Upper lobe of left lung (tissue), 6 donors: ENCODE results near the gene TIPARP. TPM values are rescaled to one million over a fixed set of nuclear protein-coding genes. Genes with fewer than 3 reads are reported as not detected.
A peak's percentile ranks its signal among the peaks of the same experiment; 100 is the strongest.
"Not testable (repeated sequence)": the region's sequence is repeated elsewhere in the genome, so short reads cannot be mapped to it uniquely, and the experiment has no call there.

Experiments used
- ATAC-seq, 2 donors: fragments of 200-7000 bp; cut with Tn5 transposase; one replicate each; pipeline ENCODE4 v1.9.1; 2022; ENCODE audit warnings: mild to moderate bottlenecking in 2 of 2, moderate library complexity in 2 of 2; ENCODE audit not compliant: low FRiP score in 2 of 2
- DNase-seq, 2 donors: peaks; one replicate each; pipeline ENCODE4 v3.0.0-alpha.2; 2019 to 2020
- H3K27ac ChIP-seq, 4 donors: fragments of 200-600 bp; sonication (generic); one replicate each; pipeline ENCODE4 v1.5.1; 2016 to 2019
- H3K27me3 ChIP-seq, 4 donors: fragments of 200-600 bp; sonication (generic); one replicate each; pipeline ENCODE4 v1.5.1; 2017 to 2019
- H3K36me3 ChIP-seq, 4 donors: fragments of 200-600 bp; sonication (generic); one replicate each; pipeline ENCODE4 v1.5.1; 2016 to 2019
- H3K4me1 ChIP-seq, 4 donors: fragments of 200-600 bp; sonication (generic); one replicate each; pipeline ENCODE4 v1.5.1; 2018 to 2019
- H3K4me3 ChIP-seq, 4 donors: fragments of 200-600 bp; sonication (generic); one replicate each; pipeline ENCODE4 v1.5.1; 2017 to 2019; ENCODE audit warnings: mild to moderate bottlenecking in 2 of 4, moderate library complexity in 1 of 4
- H3K9me3 ChIP-seq, 4 donors: fragments of 200-600 bp; sonication (generic); one replicate each; pipeline ENCODE4 v1.5.1; 2018 to 2019
- CTCF ChIP-seq, 6 experiments: fragments of 450-650 bp in 4 of 6; fragments of 200-600 bp in 2 of 6; sonication (generic) in 2 of 6; IDR thresholded peaks; one replicate each; pipeline ENCODE4 v1.5.1; 2016 to 2019; ENCODE audit warnings: antibody characterized with exemption in 6 of 6
- EP300 ChIP-seq, 4 donors: sonication (generic); formaldehyde crosslinking; IDR thresholded peaks; one replicate each; pipeline ENCODE4 v1.5.1; 2017; ENCODE audit warnings: antibody characterized with exemption in 4 of 4, control low read depth in 2 of 4
- POLR2A ChIP-seq, 4 donors: fragments of 450-650 bp; IDR thresholded peaks; one replicate each; pipeline ENCODE4 v1.5.1; 2016 to 2017; ENCODE audit warnings: antibody characterized with exemption in 4 of 4, mild to moderate bottlenecking in 2 of 4
- POLR2AphosphoS5 ChIP-seq, 2 donors: sonication (generic); formaldehyde crosslinking; IDR thresholded peaks; one replicate each; pipeline ENCODE4 v1.5.1; 2017; ENCODE audit warnings: antibody characterized with exemption in 2 of 2
- WGBS, 2 donors: methylation state at CpG; one replicate each; pipeline ENCODE4 v1.1.5; 2017 to 2018; 5-methylcytosine and 5-hydroxymethylcytosine counted together
- total RNA-seq, 6 donors: library from RNA; depleted of rRNA in 4 of 6; stranded (reverse); fragments of >200 nt in 4 of 6; gene quantifications; one replicate each; pipeline versions ENCODE4 v1.1.0 to v1.2.1, GENCODE V29; 2016 to 2021
- donor health status: DM: no; HTN: no; CAD: no; lungs with moderate emphysema.
- donor health status: DM: no; HTN: yes; CAD: no; lungs with severe emphysema.

TIPARP gene
- total RNA-seq, 6 donors from 2014 or later: 21.5 to 84.7 (median 50.6) TPM

- DNase-seq (no peak), ATAC-seq (no peak)
- no peak for TF ChIP-seq POLR2A (IDR thresholded peaks at IDR 0.05)
- no peak for TF ChIP-seq EP300 (IDR thresholded peaks at IDR 0.05)
- TF ChIP-seq POLR2AphosphoS5 (IDR thresholded peaks at IDR 0.05): no peak
- no peak for TF ChIP-seq CTCF (IDR thresholded peaks at IDR 0.05)
- Histone ChIP-seq H3K9me3 (no peaks in the 10 kb centered on the region), H3K4me1 (no peaks in the 10 kb centered on the region), H3K36me3 (no peaks in the 10 kb centered on the region), H3K27me3 (no peaks in the 10 kb centered on the region), H3K27ac (no peak overlapping the region), H3K4me3 (no peak overlapping the region)
- WGBS, 2 donors: 71 to 86% methylated on average over 3 to 4 of the region's 4 CpGs
Measured at GRCh38 chr3:156735471-156735870, 61.1 kb downstream of the TIPARP start.

GRCh38 chr3:156737049-156737448 lies 62.7 kb downstream of the TIPARP start:
- 88 to 92% methylated on average over 3 of the region's 3 CpGs for WGBS, 2 donors
- ATAC-seq, H3K9me3 ChIP-seq, DNase-seq, H3K27ac ChIP-seq, H3K36me3 ChIP-seq, H3K4me1 ChIP-seq, H3K27me3 ChIP-seq, H3K4me3 ChIP-seq: not testable (repeated sequence)

GRCh38 chr3:156738251-156738650 lies 63.9 kb downstream of the TIPARP start:
- H3K27ac ChIP-seq: no peak overlapping the region
- no peak for TF ChIP-seq POLR2A (IDR thresholded peaks at IDR 0.05)
- TF ChIP-seq EP300 (IDR thresholded peaks at IDR 0.05): no peak
- TF ChIP-seq POLR2AphosphoS5 (IDR thresholded peaks at IDR 0.05): no peak
- no peak for TF ChIP-seq CTCF (IDR thresholded peaks at IDR 0.05)

GRCh38 chr3:156739976-156740375 lies 65.6 kb downstream of the TIPARP start:
- ATAC-seq: no peak
- no peaks in the 10 kb centered on the region for H3K27me3 ChIP-seq
- H3K4me1 ChIP-seq: no peaks in the 10 kb centered on the region
- DNase-seq: no peak
- no peak overlapping the region for H3K4me3 ChIP-seq
- no peak for TF ChIP-seq POLR2A (IDR thresholded peaks at IDR 0.05)
- no peak for TF ChIP-seq POLR2AphosphoS5 (IDR thresholded peaks at IDR 0.05)
- no peak for TF ChIP-seq CTCF (IDR thresholded peaks at IDR 0.05)
- TF ChIP-seq EP300 (IDR thresholded peaks at IDR 0.05): no peak
- H3K36me3 ChIP-seq: no peaks in the 10 kb centered on the region
- no peaks in the 10 kb centered on the region for H3K9me3 ChIP-seq
- H3K27ac ChIP-seq: no peak overlapping the region
- 94 to 100% methylated on average over 1 to 2 of the region's 2 CpGs for WGBS, 2 donors

More at GRCh38 chr3:156738251-156738650, 63.9 kb downstream of the TIPARP start:
- Histone ChIP-seq H3K27me3 (no peaks in the 10 kb centered on the region), H3K36me3 (no peaks in the 10 kb centered on the region), H3K4me3 (no peak overlapping the region), H3K4me1 (no peaks in the 10 kb centered on the region), H3K9me3 (no peaks in the 10 kb centered on the region)
- ATAC-seq (no peak), DNase-seq (no peak)
- WGBS, 2 donors: 84% methylated on average over 5 of the region's 5 CpGs

GRCh38 chr3:156740581-156740980 lies 66.2 kb downstream of the TIPARP start:
- ATAC-seq, H3K9me3 ChIP-seq, H3K27me3 ChIP-seq, H3K4me3 ChIP-seq, H3K27ac ChIP-seq, H3K36me3 ChIP-seq, H3K4me1 ChIP-seq: not testable (repeated sequence)
- DNase-seq: peak in 1 of 2 donors; percentile 79
- WGBS, 2 donors: 95 to 97% methylated on average over 27 to 33 of the region's 34 CpGs

- Histone ChIP-seq H3K27me3 (no peaks in the 10 kb centered on the region), H3K4me1 (no peaks in the 10 kb centered on the region), H3K9me3 (no peaks in the 10 kb centered on the region), H3K36me3 (no peaks in the 10 kb centered on the region), H3K27ac (no peak overlapping the region), H3K4me3 (no peak overlapping the region)
- ATAC-seq (peak in 1 of 2 donors; percentile 30), DNase-seq (no peak)
- TF ChIP-seq CTCF (IDR thresholded peaks at IDR 0.05): no peak
- no peak for TF ChIP-seq POLR2A (IDR thresholded peaks at IDR 0.05)
- no peak for TF ChIP-seq EP300 (IDR thresholded peaks at IDR 0.05)
- TF ChIP-seq POLR2AphosphoS5 (IDR thresholded peaks at IDR 0.05): no peak
- WGBS, 2 donors: 85 to 91% methylated on average over 2 of the region's 2 CpGs
Measured at GRCh38 chr3:156741935-156742334, 67.5 kb downstream of the TIPARP start.
